ENCODE data around the gene NPW.

NPW gene

GRCh38 chr16:2056077-2056476 lies 36.5 kb downstream of the NPW start:
- DNase-seq: no peak

- DNase-seq: no peak
These were observed 37.3 kb downstream of the NPW start for GRCh38 chr16:2056681-2057407.

GRCh38 chr16:2057438-2057837 lies 37.9 kb downstream of the NPW start:
- no peak for DNase-seq

GRCh38 chr16:2058420-2058819 lies 38.8 kb downstream of the NPW start:
- DNase-seq: no peak

- DNase-seq: no peak
These were observed 39.3 kb downstream of the NPW start for GRCh38 chr16:2058872-2059271.

- no peak for DNase-seq
These were observed 40.8 kb downstream of the NPW start for GRCh38 chr16:2060346-2060745.

GRCh38 chr16:2061023-2061422 lies 41.4 kb downstream of the NPW start:
- DNase-seq: no peak

- no peak for DNase-seq
These were observed 41.9 kb downstream of the NPW start for GRCh38 chr16:2061526-2061925.

GRCh38 chr16:2062801-2063200 lies 43.2 kb downstream of the NPW start:
- no peak for DNase-seq

GRCh38 chr16:2063861-2064260 lies 44.3 kb downstream of the NPW start:
- DNase-seq: no peak

- DNase-seq: no peak
These were observed 44.9 kb downstream of the NPW start for GRCh38 chr16:2064368-2064945.

- no peak for DNase-seq
These were observed 46.6 kb downstream of the NPW start for GRCh38 chr16:2066139-2066538.

All from activated gamma-delta T cell (primary cell).